ENCODE results near the gene CRYZL1. TPM values are rescaled to one million over a fixed set of nuclear protein-coding genes. Genes with fewer than 3 reads are reported as not detected.

The CRYZL1 gene
- total RNA-seq, 1 experiment from 2014 or later = 13.5 TPM

DNA sequence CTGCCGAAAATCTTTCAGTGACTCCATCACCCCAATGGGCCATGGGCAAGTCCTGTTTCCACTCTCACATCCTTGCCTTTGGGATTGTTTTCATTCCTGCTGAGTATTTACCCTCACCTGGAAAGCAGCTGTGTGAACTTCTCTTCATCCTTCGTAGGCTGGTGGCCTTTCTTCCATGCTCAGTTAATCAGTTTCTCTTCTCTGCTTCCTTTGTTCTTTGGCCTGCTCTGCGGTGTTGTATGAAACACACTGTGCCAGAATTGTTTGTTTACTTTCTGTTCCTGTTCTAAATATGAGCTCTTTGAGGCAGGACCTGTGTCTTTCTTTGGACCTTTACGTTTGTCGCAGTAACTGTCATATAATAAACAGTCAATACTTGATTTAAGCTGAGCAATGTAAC is 49.3 kb upstream of the CRYZL1 start:
- no peak overlapping the region for H3K27ac ChIP-seq (ENCODE audit: insufficient read length, low read depth, low read length)
- H4K5ac ChIP-seq (ENCODE audit: insufficient read length, low read depth, low read length) = no peak overlapping the region
- no peak overlapping the region for H3K4ac ChIP-seq (ENCODE audit: low read depth, low read length)
- H3K56ac ChIP-seq (ENCODE audit: insufficient read length, low read depth, low read length) = no peak overlapping the region
- H4K8ac ChIP-seq (replicated peaks; ENCODE audit: insufficient read length, low read depth, low read length) = no peak overlapping the region
- no peaks in the 10 kb centered on the region for H3K23me2 ChIP-seq (ENCODE audit: insufficient read length, low read depth, low read length, poor library complexity, severe bottlenecking)
- no peak overlapping the region for H2BK5ac ChIP-seq (ENCODE audit: insufficient read length, low read length)
- no peak overlapping the region for H2BK15ac ChIP-seq (ENCODE audit: low read depth, low read length)
- H2BK20ac ChIP-seq (ENCODE audit: low read depth, low read length, poor library complexity, severe bottlenecking) = no peak overlapping the region
- H4K20me1 ChIP-seq (ENCODE audit: control insufficient read depth, insufficient read depth, insufficient read length) = no peaks in the 10 kb centered on the region
- no peaks in the 10 kb centered on the region for H3K9me3 ChIP-seq (ENCODE audit: control insufficient read depth, low read depth, low read length)
- no peaks in the 10 kb centered on the region for H3K79me1 ChIP-seq (ENCODE audit: insufficient read depth, low read depth, low read length, poor library complexity, severe bottlenecking)
- DNase-seq = no peak
- Mint-ChIP-seq H3K36me3 (ENCODE audit: insufficient read depth in 1 of 3, low read depth in 3 of 3) (peaks cover 0 to 1% (median 0%) of the 10 kb centered on the region in 3 experiments; a peak in 1 of 7 replicates), H3K27ac (no peak overlapping the region; a peak in 1 of 7 replicates), H3K4me3 (no peak overlapping the region), H3K27me3 (ENCODE audit: low read depth) (no peaks in the 10 kb centered on the region), H3K9me3 (no peaks in the 10 kb centered on the region), H3K4me1 (peaks cover 53 to 69% of the 10 kb centered on the region in 2 experiments)
- H4K91ac ChIP-seq (ENCODE audit: insufficient read length, low read depth, low read length) = no peak overlapping the region
- H3K23ac ChIP-seq (ENCODE audit: insufficient read length, low read depth, low read length) = no peak overlapping the region
- no peak overlapping the region for H2BK12ac ChIP-seq (ENCODE audit: insufficient read length, low read depth, low read length)
- H3K27me3 ChIP-seq (ENCODE audit: insufficient read depth, low read length) = no peaks in the 10 kb centered on the region; the same call in 1 of the 2 replicates
- H3K79me2 ChIP-seq (ENCODE audit: insufficient read depth, low read length) = peaks cover 29% of the 10 kb centered on the region; the same call in 1 of the 2 replicates
- no peak overlapping the region for H2AFZ ChIP-seq (ENCODE audit: low read length)
- H3K9ac ChIP-seq (ENCODE audit: extremely low read depth, insufficient read length, low read length) = no peak overlapping the region
- no peak overlapping the region for H2BK120ac ChIP-seq (ENCODE audit: low read depth, low read length, poor library complexity, severe bottlenecking)
- WGBS (ENCODE audit: extremely low coverage, insufficient read length, low lambda C conversion rate) = no CpG with 5 or more reads among the region's 5 CpGs
- H3K18ac ChIP-seq (ENCODE audit: insufficient read length, low read depth, low read length) = no peak overlapping the region
- peaks cover 10% of the 10 kb centered on the region for H3K4me1 ChIP-seq (ENCODE audit: insufficient read depth, low read length)
- TF ChIP-seq CTCF (conservative IDR thresholded peaks at IDR 0.05) = no peak
- no peak overlapping the region for H3K14ac ChIP-seq (ENCODE audit: insufficient read depth, low read length)
- no peak overlapping the region for H3T11ph ChIP-seq (ENCODE audit: low read length)
- H2AK5ac ChIP-seq (ENCODE audit: insufficient read length, low read length) = no peak overlapping the region
- H3K4me2 ChIP-seq (ENCODE audit: insufficient read depth, insufficient read length, low read length) = no peak overlapping the region
